Measurements from ENCODE around the gene ANGPT4.

The ANGPT4 gene

GRCh38 chr20:821046-821730 is 94.9 kb downstream of the ANGPT4 start:
- no peak for DNase-seq

GRCh38 chr20:820323-820953 is 95.7 kb downstream of the ANGPT4 start:
- DNase-seq = no peak

Data from activated naive CD4-positive, alpha-beta T cell (primary cell).